ENCODE measurements around the gene SH3PXD2A. TPM values are rescaled to one million over a fixed set of nuclear protein-coding genes. Genes with fewer than 3 reads are reported as not detected.

SH3PXD2A gene
- total and polyA plus RNA-seq, 9 of the 15 experiments (the other 6 are each of a cell fraction or from before 2014, with no cell fraction given): 0.41 to 9.3 (median 2.5) TPM

- in situ Hi-C loops (cut with MboI): loop anchor here (10.0 kb wide), 2 partner anchors 166 to 486 kb away; no protein-coding TSS in a partner anchor
- intact Hi-C loops (cut with micrococcal nuclease): no loop called here
- H3K9me1 ChIP-seq (ENCODE audit: control insufficient read depth, insufficient read depth, low read length): no peaks in the 10 kb centered on the region
- H3K4me3 ChIP-seq: no peak overlapping the region
- H3K9ac ChIP-seq (ENCODE audit: insufficient read depth in 1 of 2, low read depth in 2 of 2, low read length in 2 of 2): no peak overlapping the region
- no TSS peak for BruUV-seq (replicated peaks)
- FAIRE-seq: no peak
- CTCF ChIA-PET (ENCODE audit: low intra/inter-chr PET ratio): no interaction called here
- POLR2A ChIA-PET: interaction anchor here (0.7 to 1.1 kb wide), 2 partner anchors 9 to 10 kb away, joined by 3 read pairs; no protein-coding TSS in a partner anchor
- H3K9me3 ChIP-seq (replicated peaks; ENCODE audit: control insufficient read depth, insufficient read depth, low read depth, low read length): no peaks in the 10 kb centered on the region
- H3K4me1 ChIP-seq (replicated peaks in 1 of 2; ENCODE audit: control insufficient read depth in 2 of 2, insufficient read depth in 2 of 2, low read length in 2 of 2): no peaks in the 10 kb centered on the region
- ATAC-seq: no peak
- DNase-seq (ENCODE audit: extremely low read depth in 1 of 4, low spot score in 3 of 4): no peak
- no peaks in the 10 kb centered on the region for H3K79me2 ChIP-seq (ENCODE audit: control insufficient read depth, insufficient read depth, low read length)
- peaks cover 4 to 41% of the 10 kb centered on the region in 2 experiments; a peak in 4 of 5 replicates for H3K27me3 ChIP-seq (ENCODE audit: control insufficient read depth in 2 of 2, insufficient read depth in 2 of 2, low read length in 2 of 2)
- no peaks in the 10 kb centered on the region for H3K36me3 ChIP-seq (ENCODE audit: control insufficient read depth, insufficient read depth, low read length)
- WGBS (ENCODE audit: insufficient coverage, low coverage, missing lambda C conversion rate): 8% methylated on average over 4 of the region's 5 CpGs
- no peak overlapping the region for H3K27ac ChIP-seq (ENCODE audit: extremely low read depth, low read depth, low read length)
- no peak overlapping the region for H2AFZ ChIP-seq (ENCODE audit: low read depth, low read length)
- TF ChIP-seq POLR2AphosphoS5 (IDR thresholded peaks at IDR 0.05; ENCODE audit: control insufficient read depth, insufficient read depth, low read depth, low read length) (no peak), PHB (CRISPR knock-in tag; IDR thresholded peaks at IDR 0.05) (no peak), ZFX (CRISPR knock-in tag; IDR thresholded peaks at IDR 0.05) (no peak), ASH1L (IDR thresholded peaks at IDR 0.05; ENCODE audit: borderline replicate concordance, low read depth, partially characterized antibody) (no peak), MXD1 (CRISPR knock-in tag; IDR thresholded peaks at IDR 0.05; ENCODE audit: borderline replicate concordance, poor library complexity, severe bottlenecking) (no peak), CHD2 (IDR thresholded peaks at IDR 0.05; ENCODE audit: low read depth, low read length) (no peak), NUFIP1 (IDR thresholded peaks at IDR 0.05; ENCODE audit: partially characterized antibody) (no peak), POLR3A (IDR thresholded peaks at IDR 0.05; ENCODE audit: borderline replicate concordance, extremely low read depth, insufficient read depth, insufficient read length) (no peak), STAT5A (IDR thresholded peaks at IDR 0.05; ENCODE audit: borderline replicate concordance, low read length) (no peak), ZNF707 (CRISPR knock-in tag; conservative IDR thresholded peaks at IDR 0.05) (no peak)
- TF ChIP-seq, protein P1, sequence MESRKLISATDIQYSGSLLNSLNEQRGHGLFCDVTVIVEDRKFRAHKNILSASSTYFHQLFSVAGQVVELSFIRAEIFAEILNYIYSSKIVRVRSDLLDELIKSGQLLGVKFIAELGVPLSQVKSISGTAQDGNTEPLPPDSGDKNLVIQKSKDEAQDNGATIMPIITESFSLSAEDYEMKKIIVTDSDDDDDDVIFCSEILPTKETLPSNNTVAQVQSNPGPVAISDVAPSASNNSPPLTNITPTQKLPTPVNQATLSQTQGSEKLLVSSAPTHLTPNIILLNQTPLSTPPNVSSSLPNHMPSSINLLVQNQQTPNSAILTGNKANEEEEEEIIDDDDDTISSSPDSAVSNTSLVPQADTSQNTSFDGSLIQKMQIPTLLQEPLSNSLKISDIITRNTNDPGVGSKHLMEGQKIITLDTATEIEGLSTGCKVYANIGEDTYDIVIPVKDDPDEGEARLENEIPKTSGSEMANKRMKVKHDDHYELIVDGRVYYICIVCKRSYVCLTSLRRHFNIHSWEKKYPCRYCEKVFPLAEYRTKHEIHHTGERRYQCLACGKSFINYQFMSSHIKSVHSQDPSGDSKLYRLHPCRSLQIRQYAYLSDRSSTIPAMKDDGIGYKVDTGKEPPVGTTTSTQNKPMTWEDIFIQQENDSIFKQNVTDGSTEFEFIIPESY (CRISPR knock-in tag; IDR thresholded peaks at IDR 0.05): no peak
- TF ChIP-seq, protein P2, sequence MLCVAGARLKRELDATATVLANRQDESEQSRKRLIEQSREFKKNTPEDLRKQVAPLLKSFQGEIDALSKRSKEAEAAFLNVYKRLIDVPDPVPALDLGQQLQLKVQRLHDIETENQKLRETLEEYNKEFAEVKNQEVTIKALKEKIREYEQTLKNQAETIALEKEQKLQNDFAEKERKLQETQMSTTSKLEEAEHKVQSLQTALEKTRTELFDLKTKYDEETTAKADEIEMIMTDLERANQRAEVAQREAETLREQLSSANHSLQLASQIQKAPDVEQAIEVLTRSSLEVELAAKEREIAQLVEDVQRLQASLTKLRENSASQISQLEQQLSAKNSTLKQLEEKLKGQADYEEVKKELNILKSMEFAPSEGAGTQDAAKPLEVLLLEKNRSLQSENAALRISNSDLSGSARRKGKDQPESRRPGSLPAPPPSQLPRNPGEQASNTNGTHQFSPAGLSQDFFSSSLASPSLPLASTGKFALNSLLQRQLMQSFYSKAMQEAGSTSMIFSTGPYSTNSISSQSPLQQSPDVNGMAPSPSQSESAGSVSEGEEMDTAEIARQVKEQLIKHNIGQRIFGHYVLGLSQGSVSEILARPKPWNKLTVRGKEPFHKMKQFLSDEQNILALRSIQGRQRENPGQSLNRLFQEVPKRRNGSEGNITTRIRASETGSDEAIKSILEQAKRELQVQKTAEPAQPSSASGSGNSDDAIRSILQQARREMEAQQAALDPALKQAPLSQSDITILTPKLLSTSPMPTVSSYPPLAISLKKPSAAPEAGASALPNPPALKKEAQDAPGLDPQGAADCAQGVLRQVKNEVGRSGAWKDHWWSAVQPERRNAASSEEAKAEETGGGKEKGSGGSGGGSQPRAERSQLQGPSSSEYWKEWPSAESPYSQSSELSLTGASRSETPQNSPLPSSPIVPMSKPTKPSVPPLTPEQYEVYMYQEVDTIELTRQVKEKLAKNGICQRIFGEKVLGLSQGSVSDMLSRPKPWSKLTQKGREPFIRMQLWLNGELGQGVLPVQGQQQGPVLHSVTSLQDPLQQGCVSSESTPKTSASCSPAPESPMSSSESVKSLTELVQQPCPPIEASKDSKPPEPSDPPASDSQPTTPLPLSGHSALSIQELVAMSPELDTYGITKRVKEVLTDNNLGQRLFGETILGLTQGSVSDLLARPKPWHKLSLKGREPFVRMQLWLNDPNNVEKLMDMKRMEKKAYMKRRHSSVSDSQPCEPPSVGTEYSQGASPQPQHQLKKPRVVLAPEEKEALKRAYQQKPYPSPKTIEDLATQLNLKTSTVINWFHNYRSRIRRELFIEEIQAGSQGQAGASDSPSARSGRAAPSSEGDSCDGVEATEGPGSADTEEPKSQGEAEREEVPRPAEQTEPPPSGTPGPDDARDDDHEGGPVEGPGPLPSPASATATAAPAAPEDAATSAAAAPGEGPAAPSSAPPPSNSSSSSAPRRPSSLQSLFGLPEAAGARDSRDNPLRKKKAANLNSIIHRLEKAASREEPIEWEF (CRISPR knock-in tag; IDR thresholded peaks at IDR 0.05): no peak
- TF ChIP-seq, protein P3, sequence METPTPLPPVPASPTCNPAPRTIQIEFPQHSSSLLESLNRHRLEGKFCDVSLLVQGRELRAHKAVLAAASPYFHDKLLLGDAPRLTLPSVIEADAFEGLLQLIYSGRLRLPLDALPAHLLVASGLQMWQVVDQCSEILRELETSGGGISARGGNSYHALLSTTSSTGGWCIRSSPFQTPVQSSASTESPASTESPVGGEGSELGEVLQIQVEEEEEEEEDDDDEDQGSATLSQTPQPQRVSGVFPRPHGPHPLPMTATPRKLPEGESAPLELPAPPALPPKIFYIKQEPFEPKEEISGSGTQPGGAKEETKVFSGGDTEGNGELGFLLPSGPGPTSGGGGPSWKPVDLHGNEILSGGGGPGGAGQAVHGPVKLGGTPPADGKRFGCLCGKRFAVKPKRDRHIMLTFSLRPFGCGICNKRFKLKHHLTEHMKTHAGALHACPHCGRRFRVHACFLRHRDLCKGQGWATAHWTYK (CRISPR knock-in tag; IDR thresholded peaks at IDR 0.05): no peak
- H4K20me1 ChIP-seq (replicated peaks; ENCODE audit: control insufficient read depth, insufficient read depth, low read length): no peaks in the 10 kb centered on the region
- H3K4me2 ChIP-seq (ENCODE audit: insufficient read depth, low read length): no peak overlapping the region
Observed at GRCh38 chr10:103719036-103719435, 136.3 kb downstream of the SH3PXD2A start.

Measured in K562 (cell line).